Measurements from ENCODE around the gene LAMC2. TPM values are rescaled to one million over a fixed set of nuclear protein-coding genes. Genes with fewer than 3 reads are reported as not detected.

LAMC2 gene
- total and polyA plus RNA-seq, 9 of the 15 experiments (the other 6 are each of a cell fraction or from before 2014, with no cell fraction given), result 0.02 to 0.03 TPM; not detected in 7

GRCh38 chr1:183285256-183285655 is 99.2 kb downstream of the LAMC2 start:
- Histone ChIP-seq H3K27ac (ENCODE audit: extremely low read depth, low read depth, low read length) (no peak overlapping the region), H3K27me3 (ENCODE audit: control insufficient read depth in 2 of 2, insufficient read depth in 2 of 2, low read length in 2 of 2) (peaks cover 15 to 46% of the 10 kb centered on the region in 2 experiments; a peak in 4 of 5 replicates), H3K9me3 (replicated peaks; ENCODE audit: control insufficient read depth, insufficient read depth, low read depth, low read length) (no peaks in the 10 kb centered on the region), H3K9me1 (ENCODE audit: control insufficient read depth, insufficient read depth, low read length) (no peaks in the 10 kb centered on the region), H3K4me3 (no peak overlapping the region), H4K20me1 (replicated peaks; ENCODE audit: control insufficient read depth, insufficient read depth, low read length) (0 out of 2 replicates have a peak, but pooled peaks cover 10% of the 10 kb centered on the region), H3K9ac (ENCODE audit: insufficient read depth in 1 of 2, low read depth in 2 of 2, low read length in 2 of 2) (no peak overlapping the region), H2AFZ (ENCODE audit: low read depth, low read length) (no peak overlapping the region), H3K4me2 (ENCODE audit: insufficient read depth, low read length) (no peak overlapping the region), H3K36me3 (ENCODE audit: control insufficient read depth, insufficient read depth, low read length) (no peaks in the 10 kb centered on the region), H3K79me2 (ENCODE audit: control insufficient read depth, insufficient read depth, low read length) (no peaks in the 10 kb centered on the region), H3K4me1 (replicated peaks in 1 of 2; ENCODE audit: control insufficient read depth in 2 of 2, insufficient read depth in 2 of 2, low read length in 2 of 2) (no peaks in the 10 kb centered on the region)
- POLR2A ChIA-PET, result interaction anchor here (0.7 kb wide), 1 partner anchor 678 kb away, joined by 3 read pairs; no protein-coding TSS in a partner anchor
- no peak for DNase-seq (ENCODE audit: extremely low read depth in 1 of 4, low spot score in 3 of 4)
- TF ChIP-seq PHF8 (IDR thresholded peaks at IDR 0.05; ENCODE audit: borderline replicate concordance, low read length), result no peak
- TF ChIP-seq BCOR (IDR thresholded peaks at IDR 0.05), result no peak
- no peak for TF ChIP-seq U2AF1 (optimal IDR thresholded peaks at IDR 0.05; ENCODE audit: low read depth, low read length)
- no peak for TF ChIP-seq THAP7 (CRISPR knock-in tag; IDR thresholded peaks at IDR 0.05)
- no peak for TF ChIP-seq MEIS2 (IDR thresholded peaks at IDR 0.05; ENCODE audit: partially characterized antibody)
- TF ChIP-seq E2F4 (CRISPR knock-in tag; IDR thresholded peaks at IDR 0.05; ENCODE audit: low read depth), result no peak
- CTCF ChIA-PET (ENCODE audit: low intra/inter-chr PET ratio), result no interaction called here
- no peak for FAIRE-seq
- intact Hi-C loops (cut with micrococcal nuclease) (loop anchor here (5.0 to 10.0 kb wide), 2 partner anchors 252 to 630 kb away; no protein-coding TSS in a partner anchor), in situ Hi-C loops (cut with MboI) (no loop called here)
- no peak for ATAC-seq
- BruUV-seq (replicated peaks), result no TSS peak
- WGBS (ENCODE audit: insufficient coverage, low coverage, missing lambda C conversion rate), result 0% methylated on average over 1 of the region's 1 CpG
